HepG2 (cell line): ENCODE results near the gene PRPSAP2. TPM values are rescaled to one million over a fixed set of nuclear protein-coding genes. Genes with fewer than 3 reads are reported as not detected.

Source experiments
- EP300 ChIP-seq, 3 experiments: sonication (generic) in 1 of 3; formaldehyde crosslinking in 1 of 3; IDR thresholded peaks; 2 replicates each; pipeline versions ENCODE4 v1.5.1 to v1.6.1; 2011 to 2020; ENCODE audit warnings: low read depth in 2 of 3, low read length in 2 of 3, borderline replicate concordance in 1 of 3, improper control_type of control experiment in 1 of 3, mild to moderate bottlenecking in 1 of 3, missing genetic modification reagents in 1 of 3, moderate library complexity in 1 of 3
- NFIB ChIP-seq: sonication (generic); formaldehyde crosslinking; IDR thresholded peaks from 2 replicates; pipeline ENCODE4 v1.9.0; 2021; ENCODE audit warnings: missing genetic modification reagents, mild to moderate bottlenecking, borderline replicate concordance
- TFDP1 ChIP-seq: IDR thresholded peaks from 2 replicates; pipeline ENCODE4 v1.6.1; 2016; ENCODE audit warnings: missing compliant biosample characterization, missing genetic modification reagents, borderline replicate concordance
- U2AF2 ChIP-seq: fragments of 200-400 bp; formaldehyde crosslinking; IDR thresholded peaks from 2 replicates; pipeline ENCODE4 v1.6.1; 2017; ENCODE audit warnings: low read depth, mild to moderate bottlenecking, low read length
- ZFP62 ChIP-seq: sonication (generic); formaldehyde crosslinking; IDR thresholded peaks from 2 replicates; pipeline ENCODE4 v1.4.0; 2020; ENCODE audit warnings: missing genetic modification reagents
- ZFP90 ChIP-seq: sonication (generic); formaldehyde crosslinking; IDR thresholded peaks from 2 replicates; pipeline ENCODE4 v1.8.0; 2022; ENCODE audit warnings: missing genetic modification reagents, mild to moderate bottlenecking, inconsistent platforms, borderline replicate concordance
- ZNF318 ChIP-seq: sonication (generic); formaldehyde crosslinking; IDR thresholded peaks from 2 replicates; pipeline ENCODE4 v1.4.0; 2020; ENCODE audit warnings: mild to moderate bottlenecking, missing genetic modification reagents
- polyA plus RNA-seq, 8 experiments: library from polyadenylated mRNA; depleted of rRNA in 3 of 8; stranded (reverse) in 7 of 8; unstranded in 1 of 8; fragments of >200 nt; fragmentation: Illumina TruSeq in 4 of 8; extraction: Trizol in 4 of 8; gene quantifications; 2 replicates each; pipeline versions ENCODE4 v1.2.1 to v1.2.3, GENCODE V29; 2011 to 2016; ENCODE audit warnings: low read depth in 4 of 8, missing spikeins in 1 of 8, mixed read lengths in 1 of 8; ENCODE audit not compliant: insufficient read depth in 1 of 8
- total RNA-seq, 5 experiments: library from RNA; depleted of rRNA; stranded (reverse); fragments of >200 nt; fragmentation: Illumina TruSeq; extraction: Trizol; gene quantifications; 2 replicates each; pipeline ENCODE4 v1.2.3, GENCODE V29; 2016; ENCODE audit warnings: low read depth in 1 of 5

The PRPSAP2 gene
- total and polyA plus RNA-seq, 2 of the 13 experiments (the other 11 are each of a cell fraction or from before 2014, with no cell fraction given) = 34.0 to 58.9 TPM

- TF ChIP-seq ZNF318 (CRISPR knock-in tag) = no peak
- no peak for TF ChIP-seq ZFP62
- peak in 1 of 2 experiments; percentile 71; a peak in 2 of 4 replicates for TF ChIP-seq EP300 (IDR thresholded peaks at IDR 0.05; ENCODE audit: low read depth in 2 of 2, low read length in 2 of 2)
- no peak for TF ChIP-seq EP300 (CRISPR knock-in tag; IDR thresholded peaks at IDR 0.05; ENCODE audit: borderline replicate concordance)
- no peak for TF ChIP-seq ZFP90 (CRISPR knock-in tag)
- TF ChIP-seq TFDP1 = no peak
- TF ChIP-seq U2AF2 = no peak
- TF ChIP-seq NFIB = no peak
Observed at GRCh38 chr17:18925187-18925586, 67.3 kb downstream of the PRPSAP2 start (continued).
